Globus pallidus (tissue), 1 donor: ENCODE data around the gene EPHB3.
"Not testable (repeated sequence)": the region's sequence is repeated elsewhere in the genome, so short reads cannot be mapped to it uniquely, and the experiment has no call there.

Experiments used
- DNase-seq: peaks from one replicate; pipeline ENCODE4 v3.0.0-alpha.2; 2015; ENCODE audit warnings: low spot score

Gene EPHB3

DNA sequence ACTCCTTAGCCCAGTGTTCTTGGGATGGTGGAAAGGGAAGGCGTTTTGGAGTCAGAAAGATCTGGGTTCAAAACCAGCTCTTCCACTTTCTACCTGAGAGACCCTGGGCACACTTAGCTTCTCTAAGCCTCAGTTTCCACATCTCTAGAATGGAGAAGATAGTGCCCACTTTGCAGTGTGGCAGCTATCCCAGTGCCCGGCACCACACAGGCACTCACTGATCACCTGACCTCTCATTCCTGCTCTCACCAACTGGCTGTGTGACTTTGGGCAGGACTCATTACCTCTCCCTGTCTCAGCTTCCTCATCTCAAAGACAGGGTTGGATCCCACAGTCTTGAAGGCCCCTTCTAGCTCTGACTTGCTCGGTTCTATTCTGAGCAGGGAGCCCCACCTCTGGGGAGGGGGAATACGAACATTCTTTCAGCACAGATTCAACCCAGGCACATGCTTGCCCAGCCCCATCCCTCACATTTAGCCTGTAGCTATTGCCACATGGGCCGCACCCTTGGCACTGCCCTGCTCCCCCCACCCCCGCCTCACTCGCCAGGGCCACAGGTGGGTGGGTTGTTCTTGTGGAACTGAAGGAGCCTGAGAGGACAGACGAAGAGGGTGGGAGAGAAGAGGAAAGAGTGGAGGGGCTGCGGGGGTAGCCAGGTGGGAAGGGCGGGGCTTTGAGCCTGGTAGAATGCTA, 39.2 kb downstream of the EPHB3 start:
- no peak for DNase-seq

DNA sequence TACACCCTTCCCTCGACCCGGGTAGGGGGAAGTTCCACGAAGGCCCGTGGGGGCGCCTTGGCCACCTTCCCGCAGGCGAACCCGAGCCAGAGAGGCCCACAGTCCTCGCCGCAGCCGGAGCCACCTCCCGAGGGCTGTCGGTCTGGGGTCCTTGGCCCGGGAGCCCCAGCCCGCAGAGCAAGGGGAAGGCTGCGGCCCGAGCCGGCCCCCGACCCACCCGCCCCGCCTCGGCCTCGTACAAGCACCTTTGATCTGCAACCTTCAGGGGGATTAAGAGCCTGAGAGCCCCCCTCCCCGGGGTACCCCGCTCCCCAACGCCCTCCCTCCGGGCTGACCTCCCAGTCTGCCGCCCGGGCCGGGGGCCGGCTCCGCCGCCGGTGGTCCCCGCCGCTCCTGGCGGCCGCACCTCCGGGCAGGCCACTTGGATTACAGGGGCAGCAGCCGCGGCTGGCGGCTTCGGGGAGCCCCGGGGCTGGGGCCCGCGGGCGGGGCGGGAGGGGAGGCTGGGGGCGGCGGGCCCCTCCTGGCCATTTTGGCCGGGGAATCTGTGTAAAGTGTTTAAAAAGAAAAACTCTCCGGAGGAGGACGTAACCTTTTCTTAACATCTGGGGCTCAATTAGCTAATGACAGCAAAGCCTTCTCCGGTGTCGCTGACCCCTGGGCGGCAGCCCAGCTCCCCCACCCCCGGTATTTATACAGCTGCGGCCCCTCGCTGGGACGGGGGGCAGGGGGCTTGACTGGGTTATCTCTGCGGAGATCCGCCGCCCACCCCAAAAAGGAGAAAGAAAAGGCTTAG, 40.2 kb downstream of the EPHB3 start:
- no peak for DNase-seq

DNA sequence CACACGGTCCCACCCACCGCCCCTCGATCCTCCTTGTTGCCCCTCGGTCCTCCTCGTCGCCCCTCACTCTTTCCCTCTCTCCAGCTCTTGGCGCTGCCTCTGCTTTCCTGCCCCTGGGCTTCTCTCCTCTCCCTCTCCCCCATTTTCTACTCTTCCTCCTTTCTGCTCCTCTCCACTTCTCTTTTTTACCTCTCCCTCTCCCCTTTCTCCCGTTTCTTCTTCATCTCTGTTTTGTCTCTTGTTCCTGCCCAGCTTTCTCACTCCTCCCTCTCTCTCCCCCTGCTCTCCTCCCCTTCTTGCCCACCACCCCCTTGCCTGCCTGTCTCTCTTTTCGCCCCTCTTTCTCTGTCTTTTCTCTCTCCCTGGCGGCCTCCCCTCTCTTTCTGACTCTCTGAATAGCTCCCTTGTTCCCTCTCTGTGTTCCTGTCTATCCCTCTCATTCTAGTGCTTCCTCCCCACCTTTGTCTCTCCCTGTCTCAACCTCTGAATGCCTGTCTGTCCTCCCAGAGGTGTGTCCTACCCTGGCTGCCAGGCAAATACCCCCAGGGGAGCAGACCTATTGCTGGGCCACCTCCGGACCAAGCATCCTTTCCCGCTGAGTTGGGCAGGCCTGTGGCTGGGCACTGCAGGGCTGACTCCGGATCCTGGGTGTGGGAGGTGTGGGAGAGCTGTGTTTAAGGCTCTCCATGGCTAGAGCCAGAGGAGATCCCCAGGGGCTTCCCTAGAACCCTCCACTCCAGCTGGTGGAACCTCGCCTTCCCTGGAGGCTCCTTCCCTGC, 41.0 kb downstream of the EPHB3 start:
- no peak for DNase-seq

DNA sequence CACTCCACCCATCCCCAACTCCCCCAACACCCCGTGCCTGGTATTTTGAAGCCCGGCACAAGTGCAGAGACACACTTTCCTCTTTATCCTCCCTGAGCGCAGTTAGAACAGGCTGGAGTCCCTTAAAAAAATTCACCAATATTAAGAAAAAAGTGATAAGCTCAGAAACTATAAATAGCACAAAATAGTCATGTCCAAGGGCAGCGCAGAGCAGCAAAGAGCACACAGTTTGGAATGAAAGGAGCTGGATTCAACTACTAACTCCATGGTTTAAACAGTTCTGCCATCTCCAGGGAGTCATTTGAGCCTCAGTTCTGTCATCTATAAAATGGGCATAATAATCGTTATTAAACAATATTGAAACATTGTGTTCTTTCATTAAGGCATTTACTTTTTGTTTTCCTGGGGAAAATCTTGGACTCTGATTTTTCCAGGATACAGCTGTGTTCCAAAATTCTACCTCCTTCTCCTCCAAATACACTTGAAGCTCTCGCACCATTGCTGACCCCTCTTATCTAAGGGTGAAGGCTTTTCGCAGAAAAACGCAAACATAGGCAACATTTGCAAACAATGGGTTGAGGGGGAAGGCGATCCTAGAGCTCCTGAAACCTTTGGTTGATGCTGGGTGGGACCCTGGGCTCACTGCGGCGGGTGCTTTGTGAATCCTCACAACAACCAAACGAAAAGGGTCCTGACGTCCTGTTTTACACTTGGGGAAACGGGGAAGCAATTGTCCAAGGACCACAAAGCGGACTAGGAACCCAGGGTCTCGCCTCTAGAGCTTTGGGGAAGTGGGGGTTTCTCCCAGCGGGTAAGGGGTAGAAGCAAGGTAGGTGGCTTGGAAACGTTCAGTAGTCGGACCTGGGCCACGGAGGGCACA, 41.8 kb downstream of the EPHB3 start:
- no peak for DNase-seq

DNA sequence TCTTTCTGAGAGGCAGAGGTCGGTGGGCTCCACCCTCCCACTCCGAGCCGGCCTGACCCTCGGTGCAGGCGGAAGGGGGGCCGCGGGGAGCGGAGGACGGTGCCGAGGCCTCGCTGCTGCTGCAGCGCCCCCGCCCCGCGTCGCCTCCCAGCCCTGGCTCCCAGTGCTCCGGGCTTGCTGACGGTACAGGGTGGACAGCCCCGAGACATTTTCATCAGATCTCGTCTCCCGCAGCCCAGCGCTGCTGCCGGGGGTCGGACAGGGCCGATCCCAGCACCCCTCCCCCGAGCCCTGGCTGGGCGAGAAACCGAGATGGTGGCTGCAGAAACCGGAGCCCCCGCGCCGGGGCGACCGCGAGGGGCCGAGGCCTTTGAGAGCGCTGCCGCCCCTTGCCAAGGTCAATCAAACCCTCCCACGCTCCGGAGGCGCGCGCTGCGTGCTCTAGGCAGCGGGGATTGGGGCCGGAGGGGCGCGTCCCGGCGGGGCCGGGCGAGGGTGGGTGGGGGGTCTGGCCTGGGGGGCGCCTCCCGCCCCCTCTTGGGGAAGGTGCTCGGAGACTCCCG, 42.5 kb downstream of the EPHB3 start:
- no peak for DNase-seq

DNA sequence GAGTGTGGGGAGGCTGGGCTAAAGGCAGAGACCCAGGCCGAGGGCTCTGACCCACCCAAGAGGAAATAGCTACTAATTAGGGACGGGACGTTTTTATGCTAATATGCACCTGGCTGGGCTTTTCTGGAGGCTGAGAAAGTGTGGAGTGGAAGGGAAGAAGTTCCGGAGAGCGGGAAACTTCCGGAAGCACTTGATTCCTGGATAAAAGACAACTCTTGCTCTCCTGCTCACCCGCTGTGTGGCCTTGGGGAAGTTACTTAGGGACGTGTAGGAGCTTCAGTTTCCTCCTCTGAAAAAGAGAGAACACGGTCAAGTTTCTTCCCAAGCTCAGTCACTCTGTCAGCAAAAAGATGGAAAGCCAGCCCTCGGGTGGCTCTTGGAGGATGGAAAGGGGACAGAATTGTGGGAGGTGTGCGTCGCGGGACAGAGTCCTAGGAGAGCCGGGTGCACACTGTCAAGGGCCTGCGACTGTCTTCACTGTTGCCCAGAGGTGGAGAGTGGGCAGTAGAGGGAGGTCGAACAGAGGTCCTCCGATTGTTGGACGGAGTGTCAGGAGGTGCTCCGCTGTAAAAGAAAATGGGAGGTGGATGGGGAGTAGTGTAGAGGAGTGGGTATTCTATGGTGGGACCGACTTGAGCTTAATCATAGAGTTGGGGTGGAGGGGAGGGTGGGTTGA, 43.2 kb downstream of the EPHB3 start:
- DNase-seq = no peak

GRCh38 chr3:184608209-184608608, 46.6 kb downstream of the EPHB3 start:
- DNase-seq = no peak

- DNase-seq = no peak
Measured at GRCh38 chr3:184609476-184610244, 48.1 kb downstream of the EPHB3 start.

- DNase-seq = no peak
Measured at GRCh38 chr3:184610245-184610871, 48.8 kb downstream of the EPHB3 start.

DNA sequence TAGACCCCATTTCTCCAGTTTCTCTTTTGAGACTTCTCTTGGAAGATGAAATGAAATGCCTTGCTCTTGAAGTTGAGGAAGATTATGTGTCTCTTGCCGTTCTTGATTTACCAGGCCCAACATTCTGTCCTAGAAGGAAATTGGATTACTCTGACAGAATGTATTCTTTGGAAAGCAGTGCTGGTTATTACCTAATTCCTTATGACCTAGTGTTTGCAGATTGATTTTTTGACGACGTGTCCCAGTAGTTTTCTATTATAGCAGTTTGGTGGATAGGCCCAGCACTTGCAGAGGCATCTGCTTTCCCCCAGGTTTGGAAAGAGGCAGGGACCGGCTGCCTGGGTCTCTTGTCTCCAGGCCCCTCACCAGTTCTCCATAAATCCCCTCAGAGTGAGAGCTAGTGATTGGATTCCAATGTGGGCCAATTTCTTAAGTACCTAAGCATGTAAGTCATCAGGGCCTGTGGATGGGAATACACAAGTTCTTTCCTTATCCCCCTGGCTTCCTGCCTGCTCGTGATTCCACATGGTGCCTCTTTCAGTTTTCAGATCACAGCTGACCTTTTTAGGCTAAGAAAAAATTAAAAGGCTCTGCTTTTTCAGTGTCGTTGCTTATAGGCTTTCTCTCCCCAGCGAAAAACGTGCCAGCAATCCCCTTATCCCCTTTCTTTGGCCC, 50.2 kb downstream of the EPHB3 start:
- no peak for DNase-seq

GRCh38 chr3:184615396-184615795, 53.8 kb downstream of the EPHB3 start:
- no peak for DNase-seq

DNA sequence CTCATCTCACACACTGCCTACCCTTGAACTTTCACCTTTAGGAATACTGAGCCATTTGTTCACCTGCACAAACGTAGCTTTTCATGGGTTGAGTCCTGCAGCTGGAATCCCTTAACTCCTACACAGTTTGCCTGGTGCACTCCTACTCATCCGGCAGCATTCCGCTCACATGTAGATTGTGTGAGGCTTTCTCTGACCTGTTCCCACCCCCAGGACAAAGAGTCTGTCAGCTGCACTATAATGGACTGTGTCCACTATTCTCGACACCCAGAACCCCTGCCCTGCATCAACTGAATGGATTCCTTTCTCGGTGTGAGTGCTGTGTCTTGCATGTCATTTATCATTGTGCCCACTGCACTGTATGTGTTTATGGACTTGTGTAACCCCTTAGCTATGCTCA, 54.9 kb downstream of the EPHB3 start:
- DNase-seq = no peak

GRCh38 chr3:184617306-184617705, 55.7 kb downstream of the EPHB3 start:
- DNase-seq = not testable (repeated sequence)

DNA sequence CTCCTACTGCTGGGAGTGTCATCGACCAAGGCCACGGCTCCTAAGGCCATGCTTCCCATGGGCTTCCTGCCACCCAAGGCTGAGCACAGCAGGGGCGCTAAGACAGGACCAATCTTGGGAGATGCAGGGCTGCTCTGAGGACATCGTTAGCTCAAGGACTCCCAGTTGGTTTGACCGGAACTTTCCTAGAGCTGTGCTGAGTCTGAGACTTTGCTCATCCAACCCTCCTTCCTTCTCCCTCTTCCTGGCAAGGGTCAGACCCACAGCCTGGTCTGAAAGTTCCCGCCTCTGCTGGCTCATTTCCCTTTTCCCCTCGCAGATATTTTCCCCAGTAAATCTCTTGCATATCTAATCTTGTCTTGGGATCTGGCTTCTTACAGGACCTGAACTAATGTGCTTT, 57.2 kb downstream of the EPHB3 start:
- no peak for DNase-seq

- no peak for DNase-seq
Measured at GRCh38 chr3:184619369-184619768, 57.8 kb downstream of the EPHB3 start.

GRCh38 chr3:184619787-184620430, 58.3 kb downstream of the EPHB3 start:
- DNase-seq = no peak

- no peak for DNase-seq
Measured at GRCh38 chr3:184620475-184621119, 59.0 kb downstream of the EPHB3 start.

DNA sequence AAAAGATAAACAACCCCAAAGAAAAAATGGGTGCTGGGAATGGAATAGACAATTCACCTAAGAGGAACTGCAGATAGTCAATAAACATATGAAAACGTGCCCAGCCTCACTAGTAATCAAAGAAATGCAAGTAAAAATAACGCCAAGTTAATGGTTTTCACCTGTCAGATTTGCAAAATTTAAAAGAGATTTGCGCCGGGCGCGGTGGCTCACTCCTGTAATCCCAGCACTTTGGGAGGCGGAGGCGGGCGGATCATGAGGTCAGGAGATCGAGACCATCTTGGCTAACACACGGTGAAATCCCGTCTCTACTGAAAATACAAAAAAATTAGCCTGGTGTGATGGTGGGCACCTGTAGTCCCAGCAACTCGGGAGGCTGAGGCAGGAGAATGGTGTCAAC, 60.6 kb downstream of the EPHB3 start:
- not testable (repeated sequence) for DNase-seq
